CD4-positive, alpha-beta T cell treated with Interleukin-12 subunit alpha and Interleukin-12 subunit beta, for 1 hour (primary cell): ENCODE data around the gene FBXO5.

ENCODE experiments used
- DNase-seq: peaks from one replicate; pipeline ENCODE4 v3.0.0-alpha.2; 2020

Gene FBXO5

GRCh38 chr6:152946995-152947394 is 35.8 kb downstream of the FBXO5 start:
- DNase-seq = no peak

- DNase-seq = no peak
These were observed 36.4 kb downstream of the FBXO5 start for GRCh38 chr6:152946484-152946883.

GRCh38 chr6:152943260-152943897 is 39.5 kb downstream of the FBXO5 start:
- DNase-seq = no peak

DNA sequence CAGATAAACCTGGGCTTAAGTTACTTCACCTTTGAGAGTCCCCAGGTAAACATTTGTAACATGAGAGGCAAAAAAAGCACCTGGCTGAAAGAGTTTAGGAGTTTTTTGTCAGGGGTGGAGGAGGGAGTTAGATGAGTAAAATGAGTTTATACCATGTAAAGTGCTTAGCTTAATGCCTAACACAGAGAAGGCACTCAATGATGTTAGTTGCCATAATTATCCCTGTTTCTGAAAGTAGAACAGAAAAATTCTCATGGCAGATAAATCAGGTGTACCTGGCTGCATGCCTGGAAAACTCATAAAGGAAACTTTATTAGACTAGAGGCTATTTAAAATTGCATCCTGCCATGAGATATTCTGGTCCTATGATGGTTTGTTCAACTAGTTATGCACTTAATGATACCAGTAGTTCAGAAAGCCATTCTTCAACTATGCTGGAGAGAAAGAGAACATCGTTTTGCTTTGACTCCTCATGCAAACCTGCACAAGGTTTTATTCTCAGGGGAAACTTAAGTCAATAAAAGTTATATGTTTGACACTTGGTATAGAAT is 40.4 kb downstream of the FBXO5 start:
- no peak for DNase-seq

DNA sequence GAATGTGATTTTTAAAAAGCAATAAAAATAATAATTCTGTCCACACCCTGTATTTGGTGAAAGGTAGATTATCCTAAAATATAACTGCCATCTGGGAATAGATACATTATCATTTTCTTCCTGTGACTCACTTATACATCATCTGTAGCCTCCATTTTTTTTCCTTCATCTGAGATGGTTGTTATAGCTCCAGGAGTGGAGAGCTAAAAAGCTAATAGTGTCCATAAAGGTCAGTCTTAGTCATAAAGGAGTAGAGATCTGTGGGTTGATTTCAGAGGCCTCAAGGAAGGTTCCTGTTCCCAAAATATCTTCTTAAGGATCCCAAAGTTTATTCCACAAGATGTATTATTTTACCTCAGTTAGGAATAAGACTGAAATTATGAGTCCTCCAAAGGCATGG is 41.1 kb downstream of the FBXO5 start:
- no peak for DNase-seq

DNA sequence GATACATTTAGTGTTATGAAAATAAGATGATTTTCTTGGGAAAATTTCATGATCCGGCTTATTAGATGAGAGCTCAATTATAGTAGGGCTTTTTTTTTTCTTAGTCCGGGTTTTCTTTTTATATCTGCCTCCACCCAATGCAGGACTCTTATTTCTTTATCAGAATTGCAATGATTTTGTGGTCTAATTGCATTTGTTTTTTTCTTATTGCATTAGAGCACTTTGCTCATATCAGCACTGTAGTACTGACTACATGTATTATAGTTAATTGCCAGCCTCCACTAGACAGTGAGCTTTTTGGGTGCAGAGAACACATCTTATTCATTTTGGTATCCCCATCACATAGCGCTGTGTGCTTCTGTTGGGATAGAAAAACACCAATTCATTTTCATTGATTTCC is 50.0 kb downstream of the FBXO5 start:
- DNase-seq = no peak

- no peak for DNase-seq
These were observed 60.1 kb downstream of the FBXO5 start for GRCh38 chr6:152922706-152923105.
